GM19438 (cell line): Measurements from ENCODE around the gene TMEM40.

Experiments
- ATAC-seq: cut with Tn5 transposase; IDR thresholded peaks from one replicate; pipeline ENCODE4 v1.9.1; 2021; ENCODE audit warnings: low read depth; ENCODE audit not compliant: unreplicated experiment

The TMEM40 gene

DNA sequence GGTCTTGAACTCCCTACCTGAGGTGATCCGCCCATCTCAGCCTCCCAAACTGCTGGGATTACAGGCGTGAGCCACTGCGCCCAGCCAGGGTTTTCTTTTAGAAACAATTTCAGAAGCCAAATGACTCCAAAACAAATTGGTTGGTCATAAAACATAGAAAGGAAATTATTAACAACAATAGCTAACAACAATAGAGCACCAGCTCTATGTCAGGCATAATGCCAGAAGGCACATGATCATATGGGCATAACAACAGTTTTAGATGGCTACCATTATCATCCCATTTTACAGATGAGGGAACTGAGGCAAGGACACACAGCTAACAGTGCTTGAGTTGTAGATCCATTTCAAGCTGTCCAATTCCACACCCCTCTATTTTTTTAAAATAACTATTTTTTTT lies 73.0 kb downstream of the TMEM40 start:
- no peak for ATAC-seq
